ENCODE data around the gene CWC25. TPM values are rescaled to one million over a fixed set of nuclear protein-coding genes. Genes with fewer than 3 reads are reported as not detected.

CWC25 gene
- total and polyA plus RNA-seq, 9 of the 15 experiments (the other 6 are each of a cell fraction or from before 2014, with no cell fraction given), result 16.5 to 27.4 (median 23.0) TPM

DNA sequence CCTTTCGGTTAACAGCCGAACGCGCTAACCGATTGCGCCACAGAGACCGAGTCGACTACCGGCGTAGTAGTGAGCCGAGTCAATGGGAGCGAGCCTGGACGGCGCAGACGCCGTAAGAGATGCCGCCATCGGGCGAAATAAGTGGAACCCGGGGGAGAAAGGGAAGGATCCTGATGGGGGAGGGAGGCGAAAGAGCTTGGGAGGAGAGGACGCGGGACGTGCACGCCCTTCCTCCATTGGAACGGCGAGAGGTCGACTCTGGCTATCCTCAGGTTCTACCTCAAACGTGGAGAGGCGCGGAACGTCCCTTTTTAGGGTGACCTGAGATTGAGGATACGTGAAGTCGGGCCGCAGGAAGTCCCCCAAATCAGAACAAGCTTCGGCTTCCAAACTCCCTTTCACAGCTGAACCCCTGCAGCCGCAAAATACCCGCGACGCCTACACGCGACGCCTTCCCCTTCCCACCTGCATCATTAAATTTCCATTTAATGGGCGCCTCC lies 73.3 kb downstream of the CWC25 start:
- Histone ChIP-seq H3K79me2 (ENCODE audit: control insufficient read depth, insufficient read depth, low read length) (peaks cover 73% of the 10 kb centered on the region), H3K27ac (ENCODE audit: extremely low read depth, low read depth, low read length) (peak overlapping the region; percentile 87), H3K4me1 (replicated peaks in 1 of 2; ENCODE audit: control insufficient read depth in 2 of 2, insufficient read depth in 2 of 2, low read length in 2 of 2) (peaks cover 10 to 47% of the 10 kb centered on the region in 2 experiments), H3K27me3 (ENCODE audit: control insufficient read depth in 2 of 2, insufficient read depth in 2 of 2, low read length in 2 of 2) (no peaks in the 10 kb centered on the region), H3K9ac (ENCODE audit: insufficient read depth in 1 of 2, low read depth in 2 of 2, low read length in 2 of 2) (peak overlapping the region; percentile 89 to 90), H3K9me3 (replicated peaks; ENCODE audit: control insufficient read depth, insufficient read depth, low read depth, low read length) (no peaks in the 10 kb centered on the region), H3K9me1 (ENCODE audit: control insufficient read depth, insufficient read depth, low read length) (no peaks in the 10 kb centered on the region), H3K4me3 (peak overlapping the region; percentile 74), H2AFZ (ENCODE audit: low read depth, low read length) (peak overlapping the region; percentile 89), H3K36me3 (ENCODE audit: control insufficient read depth, insufficient read depth, low read length) (peaks cover 30% of the 10 kb centered on the region), H3K4me2 (ENCODE audit: insufficient read depth, low read length) (peak overlapping the region; percentile 86), H4K20me1 (replicated peaks; ENCODE audit: control insufficient read depth, insufficient read depth, low read length) (no peaks in the 10 kb centered on the region; the same call in 1 of the 2 replicates)
- peak; percentile 54 to 87 (median 62) for DNase-seq (ENCODE audit: extremely low read depth in 1 of 4, low spot score in 3 of 4)
- intact Hi-C loops (cut with micrococcal nuclease), result loop anchor here (2.0 to 10.0 kb wide), 5 partner anchors 50 to 403 kb away; partner anchors contain the start of genes PLXDC1 and RPL23
- in situ Hi-C loops (cut with MboI), result no loop called here
- POLR2A ChIA-PET, result interaction anchor here (0.6 to 2.3 kb wide), 16 partner anchors 10 to 262 kb away, joined by 3 to 9 read pairs (median 4); partner anchors contain the start of genes LASP1 and PIP4K2B
- TSS peak; percentile 67 for BruUV-seq (replicated peaks)
- WGBS (ENCODE audit: insufficient coverage, low coverage, missing lambda C conversion rate), result 0% methylated on average over 38 of the region's 44 CpGs
- FAIRE-seq, result no peak
- ATAC-seq, result peak; percentile 6
- CTCF ChIA-PET (ENCODE audit: low intra/inter-chr PET ratio), result interaction anchor here (0.5 to 0.6 kb wide), 2 partner anchors 239 to 242 kb away, joined by 3 read pairs; no protein-coding TSS in a partner anchor
- TF ChIP-seq ATF7 (IDR thresholded peaks at IDR 0.05) (peak; percentile 26; the same call in 1 of the 2 replicates), CHD2 (IDR thresholded peaks at IDR 0.05; ENCODE audit: low read depth, low read length) (peak; percentile 31; the same call in 1 of the 2 replicates), ZKSCAN8 (CRISPR knock-in tag; IDR thresholded peaks at IDR 0.05) (peak; percentile 41; the same call in 1 of the 2 replicates), SMAD4 (CRISPR knock-in tag; conservative IDR thresholded peaks at IDR 0.05) (peak; percentile 55), PHF21A (IDR thresholded peaks at IDR 0.05; ENCODE audit: borderline replicate concordance, low read depth) (peak; percentile 50; the same call in 1 of the 2 replicates), OTX1 (CRISPR knock-in tag; IDR thresholded peaks at IDR 0.05) (peak; percentile 25; the same call in 1 of the 2 replicates), RBM22 (IDR thresholded peaks at IDR 0.05; ENCODE audit: low read depth, low read length, poor library complexity, severe bottlenecking) (peak; percentile 69), CBFB (CRISPR knock-in tag; IDR thresholded peaks at IDR 0.05) (no peak), HMBOX1 (IDR thresholded peaks at IDR 0.05) (peak; percentile 31; the same call in 1 of the 2 replicates), HMGXB4 (CRISPR knock-in tag; IDR thresholded peaks at IDR 0.05) (0 out of 2 replicates have a peak, but pooled peaks have one; percentile 84), ARID4B (CRISPR knock-in tag; IDR thresholded peaks at IDR 0.05) (0 out of 2 replicates have a peak, but pooled peaks have one; percentile 14), FOXM1 (IDR thresholded peaks at IDR 0.05; ENCODE audit: low read depth) (no peak), FOXM1 (CRISPR knock-in tag; IDR thresholded peaks at IDR 0.05; ENCODE audit: low read depth) (no peak; the same call in 1 of the 2 replicates)

All from K562 (cell line).